Smooth muscle cell (in vitro differentiated cells): ENCODE data around the gene NUMA1. TPM values are rescaled to one million over a fixed set of nuclear protein-coding genes. Genes with fewer than 3 reads are reported as not detected.

ENCODE experiments used
- DNase-seq: peaks from one replicate; lab custom pipeline; 2025; ENCODE audit not compliant: unreplicated experiment; lab: John Stamatoyannopoulos, UW
- H2AFZ ChIP-seq: fragments of 200-600 bp; sonication (generic); 2 replicates; pipeline ENCODE4 v1.6.0; 2016; ENCODE audit warnings: antibody characterized with exemption, low read depth, mild to moderate bottlenecking
- H3F3A ChIP-seq: fragments of 200-600 bp; sonication (generic); 2 replicates; pipeline ENCODE4 v1.6.0; 2017; ENCODE audit warnings: antibody characterized with exemption, low read depth
- H3K27ac ChIP-seq: fragments of 200-600 bp; sonication (generic); 2 replicates; pipeline ENCODE4 v1.5.1; 2016; ENCODE audit warnings: low read depth, mild to moderate bottlenecking
- H3K27me3 ChIP-seq: fragments of 200-600 bp; sonication (generic); 2 replicates; pipeline ENCODE4 v1.6.1; 2016; ENCODE audit warnings: low read depth, mild to moderate bottlenecking
- H3K36me3 ChIP-seq: fragments of 200-600 bp; sonication (generic); 2 replicates; pipeline ENCODE4 v1.5.1; 2016; ENCODE audit warnings: low read depth
- H3K4me1 ChIP-seq: fragments of 200-600 bp; sonication (generic); 2 replicates; pipeline ENCODE4 v1.5.1; 2016; ENCODE audit warnings: low read depth
- H3K4me2 ChIP-seq: fragments of 200-600 bp; sonication (generic); 2 replicates; pipeline ENCODE4 v1.6.0; 2016; ENCODE audit warnings: mild to moderate bottlenecking
- H3K4me3 ChIP-seq: fragments of 200-600 bp; sonication (generic); 2 replicates; pipeline ENCODE4 v1.5.1; 2016; ENCODE audit warnings: mild to moderate bottlenecking
- H3K79me2 ChIP-seq: fragments of 200-600 bp; sonication (generic); 2 replicates; pipeline ENCODE4 v1.6.0; 2016; ENCODE audit warnings: low read depth, mild to moderate bottlenecking
- H3K9ac ChIP-seq: fragments of 200-600 bp; sonication (generic); 2 replicates; pipeline ENCODE4 v1.6.0; 2016; ENCODE audit warnings: low read depth
- H3K9me3 ChIP-seq: fragments of 200-600 bp; sonication (generic); replicated peaks from 2 replicates; pipeline ENCODE4 v1.5.1; 2016; ENCODE audit warnings: low read depth
- H4K20me1 ChIP-seq: fragments of 200-600 bp; sonication (generic); 2 replicates; pipeline ENCODE4 v1.6.0; 2016; ENCODE audit warnings: low read depth
- WGBS: methylation state at CpG from one replicate; pipeline ENCODE4 v1.1.7; 2016; ENCODE audit warnings: low lambda C conversion rate; 5-methylcytosine and 5-hydroxymethylcytosine counted together
- polyA plus RNA-seq: library from polyadenylated mRNA; unstranded; fragments of >200 nt; fragmentation: Nextera tagmentation; extraction: Ambion mirVana; gene quantifications from 2 replicates; pipeline ENCODE4 v1.2.1, GENCODE V29; 2016
- total RNA-seq: library from RNA; depleted of rRNA; stranded (reverse); fragments of >200 nt; gene quantifications from 2 replicates; pipeline ENCODE4 v1.2.3, GENCODE V29; 2014
- TF ChIP-seq, protein P1 (sequence below): fragments of 200-600 bp; sonication (generic); IDR thresholded peaks from 2 replicates; pipeline ENCODE4 v1.5.1; 2017; ENCODE audit warnings: borderline replicate concordance, mild to moderate bottlenecking, antibody characterized with exemption; ENCODE audit not compliant: insufficient read depth, poor library complexity, severe bottlenecking

Gene NUMA1
- total and polyA plus RNA-seq, 2 experiments from 2014 or later: 72.4 to 107 TPM

DNA sequence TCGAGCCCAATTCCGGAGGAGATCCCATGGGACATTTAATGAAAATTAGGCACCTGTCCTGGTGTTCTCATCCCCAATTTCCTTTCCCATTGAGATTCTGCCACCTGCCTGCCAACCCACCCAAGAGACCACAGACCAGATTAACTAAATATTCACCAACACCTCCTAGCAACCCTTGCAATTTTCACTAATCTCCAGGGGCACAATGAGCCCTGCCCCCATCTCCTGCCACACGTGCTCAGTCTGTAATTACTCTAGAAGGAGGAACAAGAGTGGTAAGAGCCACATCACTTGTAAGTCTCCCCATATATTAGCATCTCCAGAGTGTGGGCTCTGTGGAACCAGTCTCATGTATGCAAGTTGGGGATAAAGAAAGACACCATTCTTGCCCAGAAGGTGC is 43.7 kb downstream of the NUMA1 start:
- DNase-seq: no peak
- Histone ChIP-seq H3K4me2 (no peak overlapping the region), H4K20me1 (peaks cover 65% of the 10 kb centered on the region), H3F3A (peaks cover 11% of the 10 kb centered on the region), H3K9me3 (no peaks in the 10 kb centered on the region), H3K4me3 (no peak overlapping the region), H3K27ac (no peak overlapping the region), H2AFZ (no peak overlapping the region), H3K36me3 (peaks cover 8% of the 10 kb centered on the region), H3K9ac (no peak overlapping the region), H3K4me1 (peaks cover 29% of the 10 kb centered on the region), H3K79me2 (peaks cover 90% of the 10 kb centered on the region), H3K27me3 (no peaks in the 10 kb centered on the region)
- TF ChIP-seq, protein P1, sequence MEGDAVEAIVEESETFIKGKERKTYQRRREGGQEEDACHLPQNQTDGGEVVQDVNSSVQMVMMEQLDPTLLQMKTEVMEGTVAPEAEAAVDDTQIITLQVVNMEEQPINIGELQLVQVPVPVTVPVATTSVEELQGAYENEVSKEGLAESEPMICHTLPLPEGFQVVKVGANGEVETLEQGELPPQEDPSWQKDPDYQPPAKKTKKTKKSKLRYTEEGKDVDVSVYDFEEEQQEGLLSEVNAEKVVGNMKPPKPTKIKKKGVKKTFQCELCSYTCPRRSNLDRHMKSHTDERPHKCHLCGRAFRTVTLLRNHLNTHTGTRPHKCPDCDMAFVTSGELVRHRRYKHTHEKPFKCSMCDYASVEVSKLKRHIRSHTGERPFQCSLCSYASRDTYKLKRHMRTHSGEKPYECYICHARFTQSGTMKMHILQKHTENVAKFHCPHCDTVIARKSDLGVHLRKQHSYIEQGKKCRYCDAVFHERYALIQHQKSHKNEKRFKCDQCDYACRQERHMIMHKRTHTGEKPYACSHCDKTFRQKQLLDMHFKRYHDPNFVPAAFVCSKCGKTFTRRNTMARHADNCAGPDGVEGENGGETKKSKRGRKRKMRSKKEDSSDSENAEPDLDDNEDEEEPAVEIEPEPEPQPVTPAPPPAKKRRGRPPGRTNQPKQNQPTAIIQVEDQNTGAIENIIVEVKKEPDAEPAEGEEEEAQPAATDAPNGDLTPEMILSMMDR: no peak
- 89% methylated on average over 3 of the region's 3 CpGs for WGBS

DNA sequence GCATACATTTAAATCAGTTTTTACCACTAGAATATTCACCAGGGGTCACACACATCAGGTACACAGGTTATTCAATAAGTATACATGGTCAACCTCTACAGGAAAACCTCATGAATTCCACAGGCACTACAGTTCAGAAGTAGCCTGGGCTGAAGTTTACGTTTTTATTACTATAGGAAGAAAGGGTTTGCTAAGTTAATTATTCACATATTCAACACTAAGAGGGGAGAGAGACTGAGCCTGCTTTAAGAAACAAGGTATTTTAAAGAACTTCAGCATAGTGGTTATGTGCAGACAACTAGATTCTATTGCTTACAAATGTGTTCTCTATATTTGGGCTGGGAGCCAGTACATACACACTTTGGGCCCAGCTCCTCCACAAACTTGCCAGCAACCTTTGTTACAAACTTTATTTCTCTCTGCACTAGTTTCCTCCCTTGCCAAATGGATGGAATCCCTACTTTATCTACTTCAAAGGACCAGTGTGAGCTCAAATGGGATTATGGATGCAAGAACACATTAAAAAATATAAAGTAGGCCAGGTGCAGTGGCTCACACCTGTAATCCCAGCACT is 49.8 kb downstream of the NUMA1 start:
- Histone ChIP-seq H3F3A (peaks cover 10% of the 10 kb centered on the region), H4K20me1 (peaks cover 58% of the 10 kb centered on the region), H3K79me2 (peaks cover 87% of the 10 kb centered on the region), H2AFZ (no peak overlapping the region), H3K9me3 (no peaks in the 10 kb centered on the region), H3K27me3 (no peaks in the 10 kb centered on the region), H3K27ac (no peak overlapping the region), H3K4me3 (no peak overlapping the region), H3K4me1 (peaks cover 7% of the 10 kb centered on the region), H3K9ac (no peak overlapping the region), H3K4me2 (no peak overlapping the region), H3K36me3 (peaks cover 17% of the 10 kb centered on the region)
- WGBS: 92% methylated on average over 1 of the region's 1 CpG
- TF ChIP-seq, protein P1: no peak
- DNase-seq: no peak

DNA sequence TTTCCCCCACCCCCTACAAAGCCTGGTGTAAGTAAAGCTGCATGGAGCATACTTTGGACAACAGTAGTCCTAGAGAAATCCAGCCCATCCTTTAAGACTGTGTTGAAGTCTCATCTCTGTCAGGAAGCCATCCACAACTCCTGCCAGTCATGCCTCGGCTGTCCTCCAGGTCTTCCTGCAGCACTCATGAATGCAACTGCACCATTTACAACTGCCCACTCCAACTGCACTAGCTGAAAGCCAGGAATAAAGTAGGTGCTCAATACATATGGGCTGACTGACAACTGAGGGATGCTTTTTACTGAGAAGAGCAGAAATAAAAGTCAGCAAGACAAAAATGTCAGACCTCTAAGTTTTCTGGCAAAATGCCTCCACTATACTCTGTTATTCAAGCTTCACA is 54.3 kb downstream of the NUMA1 start:
- Histone ChIP-seq H2AFZ (no peak overlapping the region), H3K27ac (peak overlapping the region; percentile 92), H3K9me3 (no peaks in the 10 kb centered on the region), H3K9ac (peak overlapping the region; percentile 27), H3K4me3 (no peak overlapping the region), H4K20me1 (peaks cover 28% of the 10 kb centered on the region), H3K79me2 (peaks cover 42% of the 10 kb centered on the region), H3K4me1 (peaks cover 7% of the 10 kb centered on the region), H3F3A (peaks cover 10% of the 10 kb centered on the region), H3K36me3 (peaks cover 23% of the 10 kb centered on the region), H3K27me3 (no peaks in the 10 kb centered on the region), H3K4me2 (peak overlapping the region; percentile 36)
- 67% methylated on average over 1 of the region's 1 CpG for WGBS
- DNase-seq: no peak
- TF ChIP-seq, protein P1: no peak

DNA sequence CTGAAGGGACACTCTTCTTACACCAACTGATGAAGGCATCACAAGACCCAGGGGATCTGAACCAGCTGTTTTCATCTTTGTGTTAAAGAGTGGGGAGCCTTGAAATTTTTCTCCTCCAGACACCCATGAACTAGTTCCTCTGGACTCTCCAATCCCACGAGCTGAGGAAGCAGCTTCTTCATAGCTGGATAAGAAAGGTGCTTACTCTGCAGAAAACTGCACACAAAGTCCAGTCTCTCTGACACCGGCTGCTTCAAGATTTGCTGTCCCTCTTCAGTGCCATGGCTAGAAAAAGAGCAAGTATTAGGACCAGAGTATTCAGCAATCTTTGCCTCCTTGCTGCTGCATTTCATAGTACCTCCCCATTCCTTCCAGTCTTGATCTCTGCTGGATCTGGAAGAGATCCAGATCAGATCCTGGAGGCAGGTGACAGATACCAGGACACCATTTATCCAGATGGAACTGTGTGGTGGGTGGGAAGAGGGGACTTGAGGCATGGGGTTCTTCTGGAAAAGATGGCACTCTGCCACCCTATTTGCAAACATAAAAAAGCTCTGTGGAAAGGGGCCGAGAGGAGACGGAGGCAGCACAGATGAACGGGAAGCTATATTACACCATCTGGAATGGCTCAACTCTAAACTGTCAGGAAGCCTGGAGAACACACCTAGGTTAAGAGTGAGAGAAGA is 56.1 kb downstream of the NUMA1 start:
- Histone ChIP-seq H2AFZ (no peak overlapping the region), H3K9me3 (no peaks in the 10 kb centered on the region), H3K36me3 (peaks cover 19% of the 10 kb centered on the region), H3K27ac (peak overlapping the region; percentile 92), H3K9ac (no peak overlapping the region), H4K20me1 (peaks cover 13% of the 10 kb centered on the region), H3K4me2 (no peak overlapping the region), H3F3A (peaks cover 10% of the 10 kb centered on the region), H3K79me2 (peaks cover 25% of the 10 kb centered on the region), H3K4me3 (no peak overlapping the region), H3K27me3 (no peaks in the 10 kb centered on the region), H3K4me1 (peaks cover 7% of the 10 kb centered on the region)
- 68% methylated on average over 5 of the region's 5 CpGs for WGBS
- TF ChIP-seq, protein P1: no peak
- no peak for DNase-seq
